Esophagus muscularis mucosa (tissue), 4 donors: Measurements from ENCODE around the gene SLC25A29.

Experiments
- EP300 ChIP-seq: sonication (generic); formaldehyde crosslinking; IDR thresholded peaks from one replicate; pipeline ENCODE4 v1.6.1; 2017; ENCODE audit warnings: antibody characterized with exemption
- POLR2A ChIP-seq: fragments of 450-650 bp; IDR thresholded peaks from one replicate; pipeline ENCODE4 v1.6.1; 2017; ENCODE audit warnings: antibody characterized with exemption, moderate library complexity, mild to moderate bottlenecking, low read depth
- POLR2AphosphoS5 ChIP-seq, 2 donors: sonication (generic); formaldehyde crosslinking; IDR thresholded peaks; one replicate each; pipeline ENCODE4 v1.6.1; 2017; ENCODE audit warnings: antibody characterized with exemption in 2 of 2
- TF ChIP-seq, protein P1 (sequence below), 3 experiments: fragments of 200-600 bp in 2 of 3; fragments of 450-650 bp in 1 of 3; sonication (generic) in 2 of 3; IDR thresholded peaks; one replicate each; pipeline ENCODE4 v1.5.1; 2017 to 2019; ENCODE audit warnings: antibody characterized with exemption in 3 of 3, mild to moderate bottlenecking in 2 of 3, moderate library complexity in 1 of 3

DNA sequence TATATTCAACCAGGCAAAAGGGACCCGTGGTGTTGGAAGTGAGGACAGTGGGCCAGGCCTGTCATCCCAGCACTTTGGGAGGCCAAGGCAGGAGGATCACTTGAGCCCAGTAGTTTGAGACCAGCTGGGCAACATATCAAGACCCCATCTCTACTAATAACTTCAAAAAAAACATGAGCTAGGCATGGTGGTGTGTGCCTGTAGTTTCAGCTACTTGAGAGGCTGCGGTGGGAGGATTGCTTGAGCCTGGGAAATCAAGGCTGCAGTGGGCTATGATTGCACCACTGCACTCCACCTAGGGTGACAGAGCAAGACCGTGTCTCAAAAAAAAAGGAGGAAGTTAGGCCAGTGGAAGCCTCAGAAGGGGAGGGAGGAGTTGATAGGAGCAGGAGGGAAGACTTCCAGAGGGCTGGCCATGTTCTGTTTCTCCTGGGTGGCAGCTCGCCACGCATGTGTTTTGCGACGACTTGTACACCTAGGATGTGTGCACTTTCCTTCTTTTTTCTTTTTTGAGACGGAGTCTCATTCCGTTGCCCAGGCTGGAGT, 10.1 kb downstream of the SLC25A29 start:
- TF ChIP-seq POLR2AphosphoS5 (IDR thresholded peaks at IDR 0.05): no peak
- TF ChIP-seq, protein P1, sequence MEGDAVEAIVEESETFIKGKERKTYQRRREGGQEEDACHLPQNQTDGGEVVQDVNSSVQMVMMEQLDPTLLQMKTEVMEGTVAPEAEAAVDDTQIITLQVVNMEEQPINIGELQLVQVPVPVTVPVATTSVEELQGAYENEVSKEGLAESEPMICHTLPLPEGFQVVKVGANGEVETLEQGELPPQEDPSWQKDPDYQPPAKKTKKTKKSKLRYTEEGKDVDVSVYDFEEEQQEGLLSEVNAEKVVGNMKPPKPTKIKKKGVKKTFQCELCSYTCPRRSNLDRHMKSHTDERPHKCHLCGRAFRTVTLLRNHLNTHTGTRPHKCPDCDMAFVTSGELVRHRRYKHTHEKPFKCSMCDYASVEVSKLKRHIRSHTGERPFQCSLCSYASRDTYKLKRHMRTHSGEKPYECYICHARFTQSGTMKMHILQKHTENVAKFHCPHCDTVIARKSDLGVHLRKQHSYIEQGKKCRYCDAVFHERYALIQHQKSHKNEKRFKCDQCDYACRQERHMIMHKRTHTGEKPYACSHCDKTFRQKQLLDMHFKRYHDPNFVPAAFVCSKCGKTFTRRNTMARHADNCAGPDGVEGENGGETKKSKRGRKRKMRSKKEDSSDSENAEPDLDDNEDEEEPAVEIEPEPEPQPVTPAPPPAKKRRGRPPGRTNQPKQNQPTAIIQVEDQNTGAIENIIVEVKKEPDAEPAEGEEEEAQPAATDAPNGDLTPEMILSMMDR (IDR thresholded peaks at IDR 0.05): no peak
- no peak for TF ChIP-seq POLR2A
- no peak for TF ChIP-seq EP300
